Measurements from ENCODE around the gene GLIS1.

GLIS1 gene

DNA sequence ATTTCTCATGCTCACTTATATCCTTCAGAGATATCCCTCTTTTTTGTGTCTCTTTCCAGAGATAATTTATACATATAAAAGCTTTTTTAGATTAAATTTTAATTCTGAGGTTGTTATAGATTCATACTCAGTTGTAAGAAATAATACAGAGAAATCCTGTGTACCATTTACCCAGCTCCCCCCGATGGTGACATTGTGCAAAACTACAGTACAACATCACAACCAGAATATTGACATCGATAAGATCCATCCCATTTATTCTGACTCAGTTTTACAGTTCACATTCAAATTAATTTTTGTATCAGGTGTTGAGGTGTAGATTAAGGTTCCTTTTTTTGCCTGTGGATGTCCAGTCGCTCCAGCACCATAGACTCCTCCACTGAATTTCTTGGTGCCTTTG lies 265.5 kb downstream of the GLIS1 start:
- DNase-seq, result no peak

DNA sequence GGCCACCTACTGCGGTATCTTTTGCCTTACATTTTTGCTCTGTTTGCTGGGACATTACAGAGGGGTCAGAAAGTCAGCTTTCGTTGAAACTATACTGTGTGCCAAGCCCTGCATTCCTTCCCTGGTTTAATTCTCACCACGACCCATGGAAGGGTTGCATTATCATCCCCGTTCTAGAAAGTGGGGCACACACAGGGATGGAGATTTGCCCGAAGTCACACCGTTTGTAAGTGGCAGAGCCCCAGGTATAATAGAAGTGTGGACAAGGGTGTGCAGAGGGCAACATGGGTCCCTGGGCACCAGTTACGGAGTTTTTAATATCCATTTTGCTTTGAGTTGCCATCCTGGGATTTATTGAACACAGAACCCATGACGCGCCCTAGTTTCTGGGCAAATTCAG lies 268.0 kb downstream of the GLIS1 start:
- DNase-seq, result no peak

DNA sequence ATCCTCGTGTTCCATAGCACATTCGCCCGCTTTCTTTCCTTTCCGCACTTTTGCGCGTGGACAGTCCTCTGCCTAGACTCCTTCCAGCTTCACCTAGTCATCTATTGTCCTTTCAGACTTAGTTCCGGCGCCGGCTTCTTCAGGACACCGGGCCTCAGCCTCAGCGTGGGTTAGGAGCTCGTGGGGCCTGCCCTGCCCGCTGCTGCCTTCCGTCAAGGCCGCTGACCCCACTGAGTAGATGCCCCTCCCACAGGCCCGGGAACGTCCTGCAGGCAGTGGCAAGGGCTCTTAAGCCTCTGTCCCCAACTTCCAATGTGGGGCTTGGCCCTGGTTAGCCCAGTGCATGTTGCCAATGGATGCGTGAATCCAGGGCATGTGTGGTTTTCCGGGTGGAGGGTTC lies 268.4 kb downstream of the GLIS1 start:
- DNase-seq, result no peak

DNA sequence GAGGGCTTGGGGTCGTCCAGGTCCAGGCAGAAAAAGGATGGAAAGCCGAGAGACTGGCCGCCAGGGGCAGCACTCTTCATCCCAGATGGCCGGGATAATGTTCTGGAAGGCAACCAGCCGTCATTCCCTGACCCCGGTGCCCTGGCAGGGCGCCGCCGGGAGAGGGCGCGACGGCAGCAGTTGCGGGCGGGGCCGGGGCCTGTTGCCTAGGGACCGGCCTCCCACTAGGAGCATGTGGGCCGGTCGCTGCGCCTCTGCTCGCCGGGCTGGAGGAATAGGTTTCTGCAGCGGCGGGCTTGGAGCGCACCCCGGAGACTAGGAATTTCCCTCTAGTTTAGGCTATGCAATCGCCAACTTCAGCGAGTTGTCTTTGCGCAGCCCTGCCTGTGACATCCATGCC lies 268.8 kb downstream of the GLIS1 start:
- peak; percentile 49 for DNase-seq

DNA sequence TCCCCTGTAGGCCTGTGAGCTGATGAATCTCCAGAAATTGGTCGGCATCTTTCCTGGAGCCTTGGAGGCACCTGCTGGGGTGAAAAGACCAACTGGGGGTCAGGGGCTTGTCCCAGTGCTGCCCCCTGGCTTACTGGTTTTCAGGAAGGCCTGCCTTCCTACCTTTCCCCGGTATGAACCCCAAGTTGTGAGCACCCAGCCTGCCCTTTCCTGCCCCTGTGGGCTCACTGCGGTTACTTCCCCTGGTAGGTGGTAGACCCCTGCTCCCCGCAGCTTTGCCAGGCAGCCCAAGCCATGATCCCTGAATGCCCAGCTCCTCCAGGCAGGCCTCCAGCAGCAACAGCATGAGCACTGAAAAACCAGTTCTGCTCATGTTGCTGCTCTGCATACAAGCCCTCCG lies 269.6 kb downstream of the GLIS1 start:
- DNase-seq, result no peak

DNA sequence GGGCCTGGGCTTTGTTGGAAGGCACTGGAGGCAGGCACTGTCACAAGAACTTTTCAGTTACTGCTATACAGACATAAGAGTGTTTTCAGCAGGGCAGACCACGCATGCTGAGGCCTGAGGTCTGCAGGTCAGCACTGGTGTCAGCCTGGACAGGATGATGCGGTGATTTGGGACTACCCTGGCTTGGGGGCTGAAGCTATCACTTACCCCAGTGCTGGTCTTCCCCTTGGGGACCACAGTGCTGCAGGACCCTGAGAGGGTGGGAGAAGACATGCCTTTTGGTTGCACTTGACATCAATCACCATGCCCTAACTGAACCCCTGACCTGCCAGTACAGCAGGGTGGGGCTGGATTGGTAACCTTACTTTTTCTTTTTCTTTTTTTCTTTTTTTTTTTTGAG lies 270.6 kb downstream of the GLIS1 start:
- DNase-seq, result no peak

DNA sequence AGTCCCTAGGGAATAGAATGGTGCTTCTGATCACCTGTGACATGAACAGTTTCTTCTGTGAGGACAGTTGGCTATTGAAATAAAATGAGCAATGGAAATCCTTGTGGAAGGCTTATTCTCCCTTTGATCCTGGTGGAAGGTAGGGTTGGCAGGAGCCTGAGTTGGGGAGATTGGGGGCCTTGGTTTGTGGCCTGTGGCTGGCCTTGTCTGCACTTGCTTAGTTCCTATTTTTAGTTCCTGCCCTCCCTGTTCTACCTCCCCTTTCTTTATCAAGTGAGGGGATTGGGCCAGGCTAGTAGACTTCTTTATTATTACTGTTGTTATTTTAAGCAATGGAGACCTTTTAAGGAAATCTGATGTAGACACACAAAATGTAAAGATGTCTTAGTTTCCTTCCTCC lies 271.6 kb downstream of the GLIS1 start:
- DNase-seq, result no peak

DNA sequence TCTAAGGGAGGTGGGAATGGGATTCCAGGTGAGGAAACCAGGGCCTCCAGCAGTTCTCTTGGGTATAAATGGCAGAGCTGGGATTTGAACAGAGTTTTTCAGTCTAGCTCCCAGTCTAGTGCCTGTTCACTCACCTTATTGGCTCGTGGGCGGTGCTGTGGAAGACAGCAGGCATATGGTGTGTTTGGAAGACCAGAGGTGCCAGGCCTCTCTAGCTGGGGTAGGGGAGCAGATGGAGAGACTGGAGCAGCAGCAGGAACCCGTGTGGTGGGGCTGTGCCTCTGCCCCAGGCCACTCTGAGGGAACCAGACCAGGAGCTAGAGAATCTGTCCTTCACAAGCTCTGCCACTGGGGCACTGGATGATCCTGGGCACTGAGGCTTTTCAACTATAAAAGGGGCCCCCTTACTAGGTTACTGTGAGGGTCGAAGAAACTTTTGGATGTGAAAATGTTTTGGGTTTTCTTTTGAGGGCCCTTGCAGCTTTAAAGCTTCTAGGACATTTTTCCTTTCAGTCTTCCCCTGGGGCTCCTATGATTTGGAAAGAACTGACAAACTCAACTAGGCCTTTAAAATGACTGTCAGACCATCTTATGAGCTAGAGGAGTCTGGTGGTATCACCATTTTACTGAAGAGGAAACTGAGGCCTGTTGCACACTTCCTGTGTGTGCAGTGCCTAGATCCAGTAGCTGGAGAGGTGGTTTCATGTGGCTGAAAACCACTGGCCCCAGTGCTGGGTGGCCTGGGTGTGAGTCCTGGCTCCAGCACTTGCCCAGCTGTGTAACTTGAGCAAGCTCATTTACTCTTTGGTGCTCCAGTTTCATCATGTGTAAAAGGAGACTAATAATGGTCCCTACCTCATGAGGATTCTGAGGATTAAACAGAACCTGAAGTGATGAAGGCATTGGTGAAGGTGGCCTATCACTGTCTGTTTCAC lies 273.7 kb downstream of the GLIS1 start:
- no peak for DNase-seq

DNA sequence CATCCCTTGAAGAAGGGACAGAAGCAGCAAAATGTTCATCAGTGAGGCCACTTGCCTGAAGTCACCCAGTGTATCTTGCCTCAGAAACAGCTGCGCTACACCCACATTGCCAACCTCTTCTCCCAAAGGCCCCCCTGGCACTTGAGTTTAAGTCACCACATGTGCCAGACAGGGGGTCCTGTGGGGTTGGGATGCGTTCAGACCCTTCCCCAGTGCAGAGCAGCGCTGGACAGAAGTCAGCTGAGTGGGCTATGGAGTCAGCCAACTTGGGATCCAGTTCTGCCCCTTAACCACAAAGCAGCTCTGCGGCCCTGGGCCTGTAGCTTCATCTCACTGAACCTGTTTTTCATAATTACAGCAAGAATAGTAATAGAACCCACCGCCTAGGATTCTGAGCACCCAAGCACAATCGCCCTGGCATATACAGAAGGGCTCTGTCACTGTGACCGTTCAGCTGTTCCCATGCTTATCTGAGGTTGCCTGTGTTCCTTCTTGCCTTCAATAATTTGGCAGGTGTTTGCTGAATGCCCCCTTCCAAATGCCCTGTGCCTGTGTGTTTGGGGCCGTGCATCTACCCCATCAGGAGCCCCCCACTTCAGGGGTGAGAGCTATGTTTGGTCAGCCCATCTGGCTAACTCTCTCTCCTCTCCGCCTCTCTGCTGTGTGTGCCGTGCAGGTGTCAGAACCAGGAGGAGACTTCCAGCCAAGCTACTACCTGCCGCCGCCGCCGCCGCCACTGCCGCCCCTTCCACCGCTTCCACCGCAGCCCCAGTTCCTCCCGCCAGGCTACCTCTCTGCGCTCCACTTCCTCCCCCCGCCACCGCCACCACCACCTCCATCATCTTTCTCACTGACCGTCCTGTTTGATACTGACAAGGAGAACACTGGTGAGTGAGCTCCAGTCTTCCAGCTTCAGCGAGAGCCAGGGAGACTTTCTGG lies 274.7 kb downstream of the GLIS1 start:
- DNase-seq, result no peak

DNA sequence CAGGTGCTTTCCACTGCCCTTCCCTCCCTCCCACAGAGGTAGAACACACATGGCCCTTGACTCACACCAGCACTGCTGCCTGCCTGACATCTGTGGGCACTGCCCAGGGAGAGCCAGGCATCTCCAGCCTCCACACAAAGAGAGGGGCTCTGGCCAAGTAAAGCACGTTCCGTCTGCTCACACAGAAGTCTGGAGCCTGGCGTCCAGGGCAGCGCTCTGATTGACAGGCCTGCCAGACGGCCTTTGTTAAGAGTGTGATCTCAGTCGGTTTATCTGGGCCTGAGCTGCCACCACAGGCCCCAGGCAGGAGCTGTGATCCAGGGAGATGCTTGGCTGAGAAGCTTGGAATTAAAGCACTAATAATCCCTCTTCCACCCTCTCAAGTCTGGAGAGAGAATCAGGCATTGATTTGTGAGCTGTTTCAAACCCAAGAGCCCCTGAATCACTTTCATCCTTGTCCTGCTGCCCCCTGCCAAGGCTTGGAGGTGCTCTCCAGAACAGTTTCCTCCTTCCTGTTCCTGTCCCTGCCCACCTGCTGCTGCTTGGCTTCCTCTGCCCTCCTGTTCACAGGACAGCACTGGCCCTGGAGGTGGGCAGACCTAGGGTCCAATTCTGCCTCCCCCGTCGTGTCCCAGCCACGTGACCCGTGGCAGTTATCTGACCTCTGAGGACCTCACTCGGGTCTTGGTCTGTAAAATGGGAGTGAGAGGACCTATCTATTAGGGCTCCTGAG lies 276.0 kb downstream of the GLIS1 start:
- no peak for DNase-seq

DNA sequence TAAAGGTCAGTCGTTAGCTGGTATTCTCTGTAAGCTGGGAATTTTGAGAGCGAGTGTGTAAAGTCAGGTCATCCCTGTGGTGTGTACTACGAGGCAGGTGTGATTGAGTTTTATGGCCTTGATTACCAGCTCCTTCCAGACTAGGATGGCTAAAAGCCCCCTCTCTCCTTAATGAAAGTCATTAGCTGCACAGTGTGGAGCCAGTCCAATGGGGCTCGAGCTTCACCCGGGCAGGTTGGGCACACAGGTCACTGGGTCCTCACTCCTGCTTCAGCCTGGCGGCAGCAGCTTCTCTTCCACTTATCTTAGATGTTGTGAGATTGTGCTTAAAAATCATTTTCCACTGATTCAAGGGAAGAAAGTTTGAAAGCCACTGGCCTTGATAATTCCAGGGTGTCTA lies 276.8 kb downstream of the GLIS1 start:
- DNase-seq, result no peak

DNA sequence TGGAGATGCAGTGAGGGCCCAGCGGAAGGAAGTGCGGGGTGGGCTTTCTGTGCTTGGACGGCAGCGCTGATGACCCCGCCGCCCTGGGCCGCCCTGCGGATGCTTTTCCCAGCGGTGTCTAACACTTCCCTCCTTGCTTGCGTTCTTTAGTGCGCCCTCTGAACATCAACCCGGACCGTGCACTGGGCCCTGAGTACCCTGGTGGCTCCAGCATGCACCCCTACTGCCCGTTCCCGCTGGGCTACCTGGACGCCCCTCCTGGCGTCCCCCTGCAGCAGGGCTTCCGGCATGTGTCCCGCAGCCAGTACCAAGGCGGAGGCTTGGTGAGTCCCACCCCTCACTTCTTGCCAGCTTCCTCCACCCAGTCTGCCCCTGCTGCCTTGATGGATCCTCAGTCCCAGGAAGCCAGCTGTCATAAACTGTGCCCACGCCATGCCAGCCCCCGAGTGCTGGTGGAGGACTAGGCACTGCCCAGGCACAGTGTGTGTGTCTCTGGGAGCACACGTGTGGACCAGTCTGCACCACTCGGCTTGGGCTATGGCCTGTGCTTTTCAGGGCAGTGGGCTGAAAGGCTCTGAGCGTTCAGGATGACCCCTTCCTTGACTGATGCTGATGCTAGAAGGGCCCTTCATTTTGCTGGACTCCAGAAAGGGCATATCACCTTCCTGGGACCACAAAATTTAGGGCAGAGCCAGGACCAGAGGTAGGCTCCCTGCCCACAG lies 277.5 kb downstream of the GLIS1 start:
- no peak for DNase-seq

DNA sequence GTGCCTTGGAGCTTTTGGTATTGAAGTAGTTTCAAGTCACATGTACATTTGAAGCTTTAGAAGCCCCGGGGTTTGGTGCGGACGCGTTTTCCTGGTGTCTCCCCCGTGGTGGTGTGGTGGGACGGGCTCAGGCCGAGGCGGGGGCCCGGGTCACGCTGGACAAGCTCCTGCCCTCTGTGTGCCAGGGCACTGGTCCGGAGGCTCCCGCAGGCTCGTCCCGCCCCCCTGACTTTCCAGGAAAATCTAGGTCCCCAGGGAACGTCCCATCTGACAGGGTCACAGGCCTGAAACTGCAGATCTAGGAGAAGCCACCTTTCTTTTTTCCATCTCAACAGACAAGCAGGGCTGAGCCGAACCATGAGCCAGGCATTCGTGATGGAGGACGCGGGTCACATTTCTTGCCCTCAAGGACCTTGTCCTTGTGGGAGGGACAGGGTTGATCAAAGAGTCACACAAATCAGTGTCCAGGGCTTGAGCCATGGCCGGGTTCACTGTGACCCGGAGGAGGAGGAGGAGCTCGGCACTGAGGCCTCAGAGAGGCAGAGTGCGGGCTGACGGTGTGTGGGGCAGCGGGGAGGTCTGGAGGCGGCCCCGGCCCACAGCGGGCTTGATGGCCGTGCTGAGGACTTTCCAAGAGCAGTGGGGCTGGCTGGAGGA lies 278.2 kb downstream of the GLIS1 start:
- DNase-seq, result no peak

DNA sequence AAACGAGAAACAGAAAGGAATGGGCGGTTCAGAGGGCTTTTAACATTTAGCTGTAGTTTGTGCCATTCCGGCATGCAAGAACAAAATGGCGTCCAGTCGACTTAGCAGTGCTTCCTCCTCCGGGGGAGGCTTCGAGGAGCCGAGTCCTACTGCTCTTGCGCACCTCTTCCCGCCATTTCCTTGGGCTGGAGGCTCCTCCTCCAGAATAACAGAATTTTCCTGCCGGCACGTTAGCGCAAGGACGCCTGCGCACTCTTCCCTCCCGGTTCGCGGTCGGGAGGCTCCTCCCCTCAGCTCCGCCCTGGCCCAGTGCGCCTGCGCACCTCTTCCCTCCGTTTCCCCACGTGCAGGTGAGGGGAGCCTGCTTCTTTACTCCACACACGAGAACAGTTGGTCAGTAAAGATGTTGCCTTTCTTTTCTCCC lies 278.7 kb downstream of the GLIS1 start:
- DNase-seq, result no peak

DNA sequence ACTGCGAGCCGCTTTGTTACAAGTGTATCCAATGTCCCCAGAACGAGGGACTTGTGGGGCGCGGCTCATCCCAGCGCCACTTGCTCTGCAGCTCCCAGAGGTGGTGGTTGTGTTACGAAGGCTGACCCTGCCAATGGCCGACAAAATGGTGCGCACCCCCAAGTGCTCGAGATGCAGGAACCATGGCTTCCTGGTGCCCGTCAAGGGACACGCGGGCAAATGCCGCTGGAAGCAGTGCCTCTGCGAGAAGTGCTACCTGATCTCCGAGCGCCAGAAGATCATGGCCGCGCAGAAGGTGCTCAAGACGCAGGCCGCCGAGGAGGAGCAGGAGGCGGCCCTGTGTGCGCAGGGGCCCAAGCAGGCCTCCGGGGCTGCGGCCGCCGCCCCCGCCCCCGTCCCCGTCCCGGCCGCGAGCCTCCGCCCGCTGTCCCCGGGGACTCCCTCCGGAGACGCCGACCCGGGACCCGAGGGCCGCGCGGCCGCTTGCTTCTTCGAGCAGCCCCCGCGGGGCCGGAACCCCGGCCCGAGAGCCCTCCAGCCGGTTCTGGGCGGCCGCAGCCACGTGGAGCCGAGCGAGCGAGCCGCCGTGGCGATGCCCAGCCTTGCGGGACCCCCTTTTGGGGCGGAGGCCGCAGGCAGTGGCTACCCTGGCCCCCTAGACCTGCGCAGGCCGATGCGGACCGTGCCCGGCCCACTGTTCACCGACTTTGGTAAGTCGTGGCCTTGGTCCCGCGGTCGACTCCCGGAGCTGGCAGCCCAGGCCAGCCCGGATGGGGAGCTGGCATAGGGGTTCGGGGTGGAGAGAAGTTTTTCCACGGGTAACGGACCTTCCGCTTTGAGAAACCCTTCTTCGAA lies 279.4 kb downstream of the GLIS1 start, which contains the start of gene DMRTB1:
Gene DMRTB1 (plus strand): TSS at position 79 of the 855 bp plus-strand sequence. CDS start 55 bp downstream, at position 134.
- DNase-seq, result no peak

DNA sequence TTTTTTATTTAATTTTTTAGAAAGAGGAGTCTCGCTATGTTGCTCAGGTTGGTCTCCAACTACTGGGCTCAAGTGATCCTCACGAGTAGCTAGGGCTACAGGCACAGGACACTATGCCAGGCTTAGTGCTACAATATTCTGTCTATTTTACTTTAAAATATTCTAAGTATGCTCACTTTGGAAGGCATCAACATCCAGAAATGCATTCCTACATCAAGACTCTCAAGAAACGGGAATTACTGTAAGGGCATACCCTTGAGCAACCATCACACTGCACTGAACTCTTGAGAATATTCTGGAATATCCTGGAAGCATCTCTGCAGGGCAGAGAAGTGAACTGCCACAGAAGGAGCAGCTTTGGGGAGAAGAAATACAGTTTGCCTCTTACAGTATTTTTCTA lies 280.3 kb downstream of the GLIS1 start:
- DNase-seq, result no peak

Measured in NCI-H226 (cell line).